Measurements from ENCODE around the gene CHKA.

DNA sequence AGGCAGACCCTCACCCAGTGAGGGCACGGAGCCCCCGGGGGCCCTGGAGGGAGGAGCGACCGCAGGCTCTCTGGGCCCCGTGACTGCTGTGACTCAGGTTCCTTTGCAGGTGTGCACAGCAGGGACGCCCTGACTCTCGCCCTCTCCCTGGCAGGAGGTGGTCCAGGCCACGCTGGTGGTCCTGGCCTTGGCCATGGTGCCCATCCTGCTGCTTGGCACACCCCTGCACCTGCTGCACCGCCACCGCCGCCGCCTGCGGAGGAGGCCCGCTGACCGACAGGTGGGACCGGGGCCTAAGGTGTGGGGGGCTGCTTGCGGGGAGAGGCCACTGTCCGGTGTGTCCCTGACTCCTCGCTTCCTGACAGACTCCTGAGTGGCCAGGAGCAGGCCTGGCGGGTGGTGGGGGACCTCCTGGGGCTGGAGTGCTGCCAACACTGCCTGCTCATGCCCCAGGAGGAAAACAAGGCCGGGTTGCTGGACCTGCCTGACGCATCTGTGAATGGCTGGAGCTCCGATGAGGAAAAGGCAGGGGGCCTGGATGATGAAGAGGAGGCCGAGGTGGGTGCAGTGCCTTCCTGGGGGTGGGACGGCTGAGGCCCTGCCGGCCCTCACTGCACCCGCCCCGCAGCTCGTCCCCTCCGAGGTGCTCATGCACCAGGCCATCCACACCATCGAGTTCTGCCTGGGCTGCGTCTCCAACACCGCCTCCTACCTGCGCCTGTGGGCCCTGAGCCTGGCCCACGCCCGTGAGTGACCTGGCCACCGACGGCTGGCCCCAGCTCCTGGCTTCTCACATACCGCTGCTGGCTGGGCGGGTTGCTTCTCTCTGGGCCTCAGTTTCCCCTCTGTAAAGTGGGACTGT is 71.4 kb downstream of the CHKA start:
- TF ChIP-seq, protein P1, sequence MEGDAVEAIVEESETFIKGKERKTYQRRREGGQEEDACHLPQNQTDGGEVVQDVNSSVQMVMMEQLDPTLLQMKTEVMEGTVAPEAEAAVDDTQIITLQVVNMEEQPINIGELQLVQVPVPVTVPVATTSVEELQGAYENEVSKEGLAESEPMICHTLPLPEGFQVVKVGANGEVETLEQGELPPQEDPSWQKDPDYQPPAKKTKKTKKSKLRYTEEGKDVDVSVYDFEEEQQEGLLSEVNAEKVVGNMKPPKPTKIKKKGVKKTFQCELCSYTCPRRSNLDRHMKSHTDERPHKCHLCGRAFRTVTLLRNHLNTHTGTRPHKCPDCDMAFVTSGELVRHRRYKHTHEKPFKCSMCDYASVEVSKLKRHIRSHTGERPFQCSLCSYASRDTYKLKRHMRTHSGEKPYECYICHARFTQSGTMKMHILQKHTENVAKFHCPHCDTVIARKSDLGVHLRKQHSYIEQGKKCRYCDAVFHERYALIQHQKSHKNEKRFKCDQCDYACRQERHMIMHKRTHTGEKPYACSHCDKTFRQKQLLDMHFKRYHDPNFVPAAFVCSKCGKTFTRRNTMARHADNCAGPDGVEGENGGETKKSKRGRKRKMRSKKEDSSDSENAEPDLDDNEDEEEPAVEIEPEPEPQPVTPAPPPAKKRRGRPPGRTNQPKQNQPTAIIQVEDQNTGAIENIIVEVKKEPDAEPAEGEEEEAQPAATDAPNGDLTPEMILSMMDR (IDR thresholded peaks at IDR 0.05): no peak
- TF ChIP-seq, protein P2, sequence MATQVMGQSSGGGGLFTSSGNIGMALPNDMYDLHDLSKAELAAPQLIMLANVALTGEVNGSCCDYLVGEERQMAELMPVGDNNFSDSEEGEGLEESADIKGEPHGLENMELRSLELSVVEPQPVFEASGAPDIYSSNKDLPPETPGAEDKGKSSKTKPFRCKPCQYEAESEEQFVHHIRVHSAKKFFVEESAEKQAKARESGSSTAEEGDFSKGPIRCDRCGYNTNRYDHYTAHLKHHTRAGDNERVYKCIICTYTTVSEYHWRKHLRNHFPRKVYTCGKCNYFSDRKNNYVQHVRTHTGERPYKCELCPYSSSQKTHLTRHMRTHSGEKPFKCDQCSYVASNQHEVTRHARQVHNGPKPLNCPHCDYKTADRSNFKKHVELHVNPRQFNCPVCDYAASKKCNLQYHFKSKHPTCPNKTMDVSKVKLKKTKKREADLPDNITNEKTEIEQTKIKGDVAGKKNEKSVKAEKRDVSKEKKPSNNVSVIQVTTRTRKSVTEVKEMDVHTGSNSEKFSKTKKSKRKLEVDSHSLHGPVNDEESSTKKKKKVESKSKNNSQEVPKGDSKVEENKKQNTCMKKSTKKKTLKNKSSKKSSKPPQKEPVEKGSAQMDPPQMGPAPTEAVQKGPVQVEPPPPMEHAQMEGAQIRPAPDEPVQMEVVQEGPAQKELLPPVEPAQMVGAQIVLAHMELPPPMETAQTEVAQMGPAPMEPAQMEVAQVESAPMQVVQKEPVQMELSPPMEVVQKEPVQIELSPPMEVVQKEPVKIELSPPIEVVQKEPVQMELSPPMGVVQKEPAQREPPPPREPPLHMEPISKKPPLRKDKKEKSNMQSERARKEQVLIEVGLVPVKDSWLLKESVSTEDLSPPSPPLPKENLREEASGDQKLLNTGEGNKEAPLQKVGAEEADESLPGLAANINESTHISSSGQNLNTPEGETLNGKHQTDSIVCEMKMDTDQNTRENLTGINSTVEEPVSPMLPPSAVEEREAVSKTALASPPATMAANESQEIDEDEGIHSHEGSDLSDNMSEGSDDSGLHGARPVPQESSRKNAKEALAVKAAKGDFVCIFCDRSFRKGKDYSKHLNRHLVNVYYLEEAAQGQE (IDR thresholded peaks at IDR 0.05; ENCODE audit: insufficient read depth in 1 of 2, low read depth in 2 of 2, low read length in 1 of 2): no peak
- TF ChIP-seq SIN3A (IDR thresholded peaks at IDR 0.05; ENCODE audit: borderline replicate concordance, insufficient read depth, low read depth, low read length) (no peak), TCF7L2 (IDR thresholded peaks at IDR 0.05; ENCODE audit: low read depth, low read length) (no peak), POLR2AphosphoS5 (IDR thresholded peaks at IDR 0.05; ENCODE audit: low read depth, low read length) (no peak)

Data from Panc1 (cell line).